Stimulated activated CD8-positive, alpha-beta memory T cell treated with anti-CD3 and anti-CD28 coated beads, Interleukin-2, amount 100 ng/mL, for 1 hour (primary cell): ENCODE measurements around the gene GID8.
A peak's percentile ranks its signal among the peaks of the same experiment; 100 is the strongest.

ENCODE experiments used
- DNase-seq, 2 donors: peaks; one replicate each; pipeline ENCODE4 v3.0.0-alpha.2; 2020; ENCODE audit warnings: low read depth in 2 of 2

GID8 gene

DNA sequence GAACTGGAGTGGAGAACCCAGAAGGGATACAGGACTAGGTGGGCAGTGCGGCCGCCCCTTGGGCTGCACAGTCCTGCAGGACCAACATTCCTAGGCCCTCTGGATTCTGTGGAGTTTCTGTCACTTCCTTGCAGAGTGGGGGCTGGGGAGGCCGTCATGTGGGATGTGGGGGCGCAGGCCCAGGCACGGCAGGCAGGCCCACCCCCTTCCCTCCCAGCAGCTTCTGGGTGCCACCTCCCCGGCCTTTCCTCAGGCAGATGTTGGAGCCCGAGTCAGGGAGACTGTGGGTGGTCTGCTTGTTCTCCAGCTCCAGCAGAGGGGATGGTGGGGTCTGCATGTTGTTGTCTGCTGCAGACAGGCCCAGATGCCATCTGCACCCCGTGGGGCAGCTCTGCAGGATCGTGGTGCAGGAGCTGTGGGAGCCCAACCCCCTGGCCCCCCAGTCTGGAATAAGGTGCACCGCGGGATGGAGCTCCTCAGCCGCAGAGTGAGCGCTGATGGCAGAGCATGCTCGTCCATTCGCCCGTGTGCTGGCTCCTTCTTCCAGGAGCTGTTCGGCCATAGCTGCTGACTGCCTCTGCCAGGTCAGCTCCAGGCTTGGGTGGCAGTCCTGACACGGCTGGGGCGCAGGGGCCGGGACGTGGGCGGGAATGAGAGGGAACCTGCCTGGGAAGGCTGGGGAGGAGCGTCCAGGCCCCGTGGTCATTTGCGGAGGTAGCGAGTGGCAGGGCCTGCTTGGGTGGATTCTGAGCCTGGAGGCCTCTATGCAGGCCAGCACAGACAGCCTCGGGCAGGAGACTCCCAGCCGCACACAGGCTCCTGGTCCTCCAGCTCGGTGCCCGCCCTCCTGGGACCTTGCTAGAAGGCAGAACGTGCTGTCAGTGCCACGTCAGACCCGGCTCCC is 32.6 kb downstream of the GID8 start:
- DNase-seq = no peak

GRCh38 chr20:62971211-62971949 is 33.4 kb downstream of the GID8 start:
- no peak for DNase-seq

- DNase-seq = peak; percentile 60 to 72
Observed at GRCh38 chr20:62971950-62972844, 34.2 kb downstream of the GID8 start.

GRCh38 chr20:62972845-62973745 is 35.1 kb downstream of the GID8 start:
- DNase-seq = no peak

- DNase-seq = no peak
Observed at GRCh38 chr20:62975251-62975760, 37.4 kb downstream of the GID8 start.

DNA sequence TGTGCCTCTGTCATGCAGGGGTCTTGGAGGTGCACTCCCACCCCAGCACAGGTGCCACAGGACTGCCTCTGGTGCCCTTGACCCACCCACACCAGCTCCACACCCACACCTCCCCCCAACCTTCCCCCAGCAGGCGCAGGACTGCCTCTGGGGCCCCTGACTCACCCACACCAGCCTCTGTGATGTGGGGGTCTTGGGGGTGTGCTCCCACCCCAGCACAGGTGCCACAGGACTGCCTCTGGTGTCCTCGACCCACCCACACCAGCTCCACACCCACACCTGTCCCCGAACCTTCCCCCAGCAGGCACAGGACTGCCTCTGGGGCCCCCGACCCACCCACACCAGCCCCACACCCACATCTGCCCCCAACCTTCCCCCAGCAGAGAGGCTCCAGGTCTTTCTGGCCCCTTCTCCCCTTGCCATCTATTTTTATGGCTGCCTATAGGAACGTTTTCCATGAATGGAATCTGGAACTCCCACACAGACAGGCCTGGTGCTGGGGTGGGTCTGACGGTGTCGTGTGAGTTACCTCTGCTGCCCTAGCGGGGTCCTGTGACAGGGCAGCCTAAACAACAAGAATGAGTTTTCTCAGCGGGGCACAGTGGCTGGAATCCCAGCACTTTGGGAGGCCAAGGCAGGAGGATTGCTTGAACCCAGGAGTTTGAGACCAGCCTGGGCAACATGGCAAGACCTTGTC is 38.0 kb downstream of the GID8 start:
- DNase-seq = no peak

GRCh38 chr20:62976886-62977285 is 38.9 kb downstream of the GID8 start:
- no peak for DNase-seq

DNA sequence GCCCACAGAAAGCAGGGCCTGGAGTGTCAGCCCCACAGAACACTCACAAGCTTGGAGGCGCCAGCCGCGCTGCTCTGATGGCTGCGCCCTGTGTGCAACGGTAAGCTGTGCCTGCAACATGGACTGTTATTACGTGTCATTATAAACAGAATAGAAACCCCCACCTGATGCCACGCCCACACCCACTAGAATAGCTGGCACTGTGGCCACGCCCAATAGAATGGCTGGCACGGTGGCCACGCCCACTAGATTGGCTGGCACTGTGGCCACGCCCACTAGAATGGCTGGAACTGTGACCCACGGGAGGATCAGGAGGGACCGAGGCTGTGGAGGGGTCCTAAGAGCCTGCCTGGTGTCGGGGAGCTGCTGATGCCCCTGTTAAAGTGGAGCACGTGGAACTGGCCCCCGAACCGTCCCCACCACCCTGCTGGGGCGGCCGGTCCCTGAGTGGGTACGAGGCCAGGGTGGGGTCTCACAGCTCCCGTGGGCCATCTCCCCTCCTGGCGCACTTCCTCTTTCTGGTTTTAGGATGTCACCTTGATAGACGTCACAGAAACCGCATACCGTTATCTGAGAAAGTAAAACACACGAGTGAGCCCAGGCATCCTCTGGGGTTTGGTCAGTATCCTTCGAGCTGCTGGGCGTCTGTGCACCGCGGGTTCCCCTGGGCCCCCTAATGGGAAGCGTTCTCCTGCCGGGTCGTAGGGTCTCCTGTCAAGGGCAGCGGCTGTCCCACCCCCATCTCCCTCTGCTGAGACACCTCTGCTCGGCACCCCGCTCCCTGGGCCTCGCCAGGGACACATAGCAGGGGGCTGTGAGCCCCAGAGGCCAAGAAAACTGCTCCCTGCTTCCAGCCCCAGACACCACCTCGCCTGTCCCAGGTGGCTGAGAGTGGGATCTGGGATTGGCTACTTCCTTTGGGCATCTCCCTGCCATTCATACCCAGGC is 39.9 kb downstream of the GID8 start:
- peak; percentile 56 to 74 for DNase-seq

DNA sequence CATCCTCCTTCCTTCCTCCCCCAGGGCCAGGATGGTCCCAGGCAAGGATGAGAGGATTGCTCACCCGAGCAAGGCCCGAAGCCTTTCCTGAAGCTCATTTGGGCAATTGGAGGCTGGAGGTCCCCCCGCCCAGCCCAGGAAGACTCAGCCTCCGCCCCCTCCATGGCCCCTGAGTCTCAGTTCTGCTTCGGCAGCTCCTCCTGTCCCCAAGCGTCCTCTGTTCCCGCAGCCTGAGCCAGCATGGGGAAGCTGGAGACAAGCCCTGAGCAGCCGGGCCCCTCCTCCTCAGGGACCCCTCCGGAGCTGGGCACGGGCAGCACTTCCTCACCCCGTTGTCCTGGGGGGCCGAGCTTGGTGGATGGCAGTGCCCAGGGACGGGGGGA is 40.6 kb downstream of the GID8 start:
- no peak for DNase-seq

- DNase-seq = no peak
Observed at GRCh38 chr20:62979310-62979709, 41.4 kb downstream of the GID8 start.

GRCh38 chr20:62979876-62980373 is 42.0 kb downstream of the GID8 start:
- no peak for DNase-seq

DNA sequence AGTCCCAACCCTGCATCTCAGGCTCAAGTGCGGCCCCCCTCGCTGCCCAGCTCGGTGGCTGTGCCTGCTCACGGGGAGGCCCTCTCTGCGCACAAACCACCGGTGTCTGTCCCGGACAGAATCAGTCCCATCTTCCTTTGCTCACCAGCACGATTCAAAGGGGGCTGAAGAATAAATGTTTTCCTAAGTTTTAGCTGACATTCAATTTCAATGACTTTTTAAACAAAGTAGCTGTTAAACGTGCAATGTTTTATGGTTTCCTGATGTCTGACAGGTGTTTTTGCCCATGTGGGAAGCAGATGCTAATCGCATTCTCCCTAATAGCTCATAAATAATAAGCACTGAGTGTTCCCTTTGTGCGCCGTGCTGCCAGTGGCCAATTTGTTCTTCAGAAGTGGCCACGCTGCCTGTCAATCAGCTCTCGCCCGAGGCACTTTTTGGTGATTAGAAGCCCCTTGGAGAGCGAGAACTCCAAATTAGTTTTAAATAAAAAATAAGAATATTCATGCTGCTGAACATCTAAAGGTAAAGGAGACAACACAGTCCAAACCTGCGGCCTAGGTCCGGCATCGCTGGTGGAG is 42.5 kb downstream of the GID8 start:
- no peak for DNase-seq

DNA sequence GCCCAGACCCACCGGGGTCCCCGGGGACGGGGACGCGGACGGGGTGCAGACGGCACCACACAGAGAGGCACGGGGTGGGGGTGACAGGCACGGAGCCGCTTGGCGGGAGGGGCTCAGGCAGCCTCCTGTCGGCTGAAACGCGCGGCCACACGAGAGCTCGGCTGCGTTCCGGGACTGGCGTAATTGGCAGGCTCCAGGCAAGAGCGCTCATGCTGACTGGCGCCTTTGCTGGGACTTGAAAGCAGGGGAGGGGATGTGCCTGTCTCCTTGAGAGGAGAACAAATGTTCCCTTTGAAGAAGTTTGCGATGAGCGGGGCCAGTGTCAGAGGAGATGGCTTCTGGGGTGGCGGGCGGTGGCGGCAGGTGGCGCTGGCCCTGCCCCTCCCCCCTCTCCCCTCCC is 43.0 kb downstream of the GID8 start:
- DNase-seq = peak in 1 of 2 donors; percentile 25

- no peak for DNase-seq
Observed at GRCh38 chr20:62982124-62983075, 44.5 kb downstream of the GID8 start.

DNA sequence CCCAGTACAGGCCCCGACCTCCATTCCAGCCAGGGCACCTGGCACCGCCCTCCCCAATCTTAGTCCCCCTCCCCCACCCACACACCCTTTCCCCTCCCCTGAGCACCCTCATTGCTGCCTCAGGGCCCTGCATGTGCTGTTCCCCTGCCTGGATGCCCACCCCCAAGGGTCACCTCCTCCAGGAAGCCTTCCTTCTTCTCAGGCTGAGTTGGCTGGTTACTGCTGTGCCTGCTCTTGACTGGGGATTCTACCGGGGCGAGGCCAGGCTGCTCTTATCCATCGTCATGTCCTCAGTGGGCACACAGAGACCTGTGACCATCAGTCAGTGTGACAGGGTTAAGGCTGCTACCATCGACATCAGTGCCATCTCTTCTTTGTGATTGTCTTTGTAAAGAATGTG is 45.3 kb downstream of the GID8 start:
- no peak for DNase-seq

DNA sequence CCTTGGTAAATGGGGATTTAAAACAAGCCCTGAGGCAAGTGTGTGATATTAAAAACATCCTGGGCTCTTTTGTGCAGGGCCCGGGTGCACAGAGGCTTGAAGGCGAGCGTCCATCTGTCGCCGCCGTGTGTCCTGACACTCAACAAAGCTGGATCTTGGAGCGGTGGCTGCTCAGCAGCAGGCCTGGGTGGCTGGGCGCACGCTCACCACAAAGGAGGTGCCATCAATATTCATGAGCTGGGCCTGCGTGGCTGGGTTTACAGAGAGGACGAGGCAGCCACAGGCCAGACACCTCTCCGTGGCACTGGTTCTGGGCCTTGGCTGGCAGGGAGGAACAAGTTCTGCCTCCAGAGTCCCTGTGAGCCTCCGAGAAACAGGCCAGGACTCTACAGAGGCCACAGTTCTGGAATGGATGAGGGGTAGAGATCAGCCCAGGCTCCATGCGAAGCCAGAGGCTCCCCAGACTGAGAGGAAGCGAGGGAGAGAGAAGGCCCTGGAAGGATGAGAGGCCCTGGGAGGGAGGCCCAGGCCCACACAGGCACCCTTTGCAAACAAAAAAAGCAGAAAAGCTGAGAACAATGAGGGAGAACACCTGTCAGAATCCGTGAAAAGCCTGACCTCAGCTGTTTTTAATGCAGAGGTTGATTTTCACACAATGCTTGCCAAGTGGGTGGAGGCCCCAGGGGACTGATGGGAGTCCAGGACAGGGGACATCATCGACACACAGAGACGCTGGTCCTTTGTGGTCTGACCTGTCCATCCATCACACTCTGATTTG is 46.9 kb downstream of the GID8 start:
- DNase-seq = no peak

DNA sequence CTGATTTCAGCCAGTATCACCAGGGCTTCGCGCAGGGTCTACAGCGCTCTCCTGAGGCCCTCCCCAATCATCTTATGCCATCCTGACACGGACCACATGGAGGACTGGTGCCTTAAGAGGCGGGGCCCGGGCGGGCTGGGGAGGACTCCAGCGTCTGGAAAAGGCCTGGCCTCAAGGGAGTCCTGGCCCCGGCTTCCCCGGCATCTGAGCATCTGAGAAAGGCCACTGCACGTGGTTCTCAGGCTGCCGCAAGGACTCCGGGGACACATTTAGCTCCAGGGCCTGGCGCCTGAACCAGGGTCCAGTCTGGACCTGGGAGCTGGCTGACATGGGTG is 47.5 kb downstream of the GID8 start:
- no peak for DNase-seq
